Activated CD8-positive, alpha-beta memory T cell treated with anti-CD3 and anti-CD28 coated beads, Interleukin-2, amount 50 U/mL, for 24 hours (primary cell): ENCODE measurements around the gene HDAC5.
"Not testable (repeated sequence)": the region's sequence is repeated elsewhere in the genome, so short reads cannot be mapped to it uniquely, and the experiment has no call there.

Experiments
- DNase-seq: peaks from one replicate; pipeline ENCODE4 v3.0.0-alpha.2; 2020; ENCODE audit errors: extremely low read depth

HDAC5 gene

DNA sequence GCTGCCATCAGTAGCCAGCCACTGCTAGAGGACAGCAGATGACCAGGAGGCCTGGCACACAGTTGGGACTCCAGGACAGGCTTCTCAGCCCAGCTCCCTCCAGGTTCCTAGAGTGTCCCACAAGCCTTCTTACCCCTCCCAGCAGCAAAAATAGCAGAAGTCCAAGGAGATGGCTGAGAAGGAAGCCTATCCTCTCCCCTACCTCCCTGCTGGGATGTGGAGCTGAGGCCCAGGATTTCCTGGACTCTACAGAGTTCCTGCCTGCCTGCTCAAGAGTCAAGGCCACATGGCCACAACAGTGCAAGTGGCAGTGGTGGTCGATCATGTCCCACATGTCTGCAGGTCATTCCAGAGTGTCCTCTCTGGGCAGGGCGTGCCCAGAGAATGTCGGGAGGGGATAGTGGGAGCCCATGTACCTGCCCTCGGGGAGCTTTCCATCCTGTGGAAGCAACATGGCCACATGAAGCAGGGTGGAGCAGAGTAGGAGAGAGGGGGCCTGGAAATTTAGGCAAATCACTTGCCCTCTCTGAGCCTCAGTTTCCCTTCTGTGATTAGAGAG, 10.6 kb upstream of the HDAC5 start:
- DNase-seq: no peak

DNA sequence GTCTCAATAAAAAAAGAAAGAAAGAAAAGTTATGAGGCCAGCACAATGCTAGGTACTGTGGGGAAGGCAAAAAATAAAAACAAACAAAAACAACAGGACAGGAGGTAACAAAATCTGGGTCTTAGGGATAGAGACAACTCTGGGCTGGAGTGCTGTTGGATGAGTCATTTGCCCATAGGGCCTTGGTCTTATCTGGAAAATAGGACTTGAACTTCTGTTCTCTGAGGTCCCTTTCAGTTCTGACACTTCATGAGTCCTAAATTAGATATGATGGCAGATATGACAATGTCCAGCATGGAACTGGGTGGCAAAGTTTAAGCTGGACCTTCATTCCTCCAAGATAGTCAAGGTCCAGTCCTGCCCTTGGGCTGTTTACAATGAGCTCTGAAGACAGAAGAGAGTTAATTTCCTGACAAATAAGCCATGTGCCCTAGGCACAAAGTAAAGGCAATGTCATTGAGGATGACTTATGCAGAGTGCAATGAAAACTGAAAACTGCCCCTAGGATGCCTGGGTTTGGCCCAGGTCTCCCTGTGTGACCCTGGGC, 8.9 kb upstream of the HDAC5 start:
- DNase-seq: no peak

DNA sequence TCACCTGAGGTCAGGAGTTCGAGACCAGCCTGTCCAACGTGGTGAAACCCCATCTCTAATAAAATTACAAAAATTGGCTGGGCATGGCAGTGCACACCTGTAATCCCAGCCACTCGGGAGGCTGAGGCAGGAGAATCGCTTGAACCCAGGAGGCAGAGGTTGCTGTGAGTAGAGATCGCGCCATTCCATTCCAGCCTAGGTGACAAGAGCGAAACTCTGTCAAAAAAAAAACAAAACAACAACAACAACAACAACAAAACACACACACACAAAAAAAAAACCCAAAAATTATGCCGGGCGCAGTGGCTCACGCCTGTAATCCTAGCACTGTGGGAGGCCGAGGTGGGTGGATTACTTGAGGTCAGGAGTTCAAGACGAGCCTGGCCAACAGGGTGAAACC, 7.9 kb upstream of the HDAC5 start:
- not testable (repeated sequence) for DNase-seq

DNA sequence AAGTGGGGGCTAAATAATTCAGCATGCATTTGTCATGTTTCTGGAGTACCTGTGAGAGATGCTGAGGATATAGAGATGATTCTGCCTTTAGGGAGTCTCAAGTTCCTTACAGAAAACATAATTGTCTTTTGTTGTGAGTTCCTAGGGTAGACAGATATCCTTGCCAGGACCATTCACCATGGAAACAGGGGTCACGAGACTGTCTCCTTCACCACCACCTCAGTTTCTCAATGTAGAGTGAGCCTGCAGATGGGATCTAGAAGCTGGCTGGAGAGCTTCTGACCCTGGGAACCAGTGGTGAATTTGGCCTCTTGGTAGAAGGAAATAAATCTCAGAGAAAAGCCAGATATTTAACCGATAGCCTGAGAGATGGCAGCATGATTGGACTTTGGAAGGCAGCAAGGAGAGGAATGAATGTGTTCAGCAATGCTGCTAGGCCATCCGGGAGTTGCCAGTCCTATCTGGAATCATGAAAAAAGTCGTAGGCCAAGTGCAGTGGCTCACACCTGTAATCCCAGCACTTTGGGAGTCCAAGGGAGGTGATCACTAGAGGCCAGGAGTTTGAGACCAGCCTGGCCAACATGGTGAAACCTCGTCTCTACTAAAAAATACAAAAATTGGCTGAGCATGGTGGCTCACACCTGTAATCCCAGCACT, 7.4 kb upstream of the HDAC5 start:
- no peak for DNase-seq

DNA sequence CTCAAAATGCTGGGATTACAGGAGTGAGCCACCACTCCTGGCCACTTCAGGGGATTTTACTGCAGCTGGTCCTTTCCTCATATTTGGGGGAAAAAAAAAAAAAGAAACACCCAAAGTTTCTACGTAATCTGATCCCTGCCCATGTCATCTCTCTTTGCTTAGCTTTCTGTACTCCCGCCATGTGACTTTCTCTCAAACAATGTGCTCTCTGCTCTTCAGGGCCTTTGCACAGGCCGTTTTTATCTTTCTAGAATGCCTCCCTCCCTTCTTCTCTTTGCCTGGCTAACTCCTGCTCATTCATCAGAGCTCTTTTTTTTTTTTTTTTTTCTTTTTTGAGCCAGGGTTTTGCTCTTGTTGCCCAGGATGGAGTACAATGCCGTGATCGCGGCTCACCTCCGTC, 4.9 kb upstream of the HDAC5 start:
- DNase-seq: no peak

DNA sequence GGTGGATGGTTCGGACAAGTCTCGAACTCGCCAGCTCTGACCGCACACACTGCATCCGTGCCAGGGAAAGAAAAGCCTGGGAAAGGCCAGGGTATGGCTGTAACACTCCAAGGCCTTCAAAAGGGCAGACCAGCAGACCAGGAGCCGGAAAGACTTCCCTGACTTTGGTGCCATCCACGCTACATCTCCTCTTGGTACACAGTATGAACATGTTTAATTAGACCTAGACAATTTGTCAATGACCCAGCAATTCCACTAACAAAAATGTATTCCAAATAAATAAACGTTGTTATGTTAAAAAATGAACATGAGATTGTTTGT, 637 bp upstream of the HDAC5 start:
- no peak for DNase-seq

DNA sequence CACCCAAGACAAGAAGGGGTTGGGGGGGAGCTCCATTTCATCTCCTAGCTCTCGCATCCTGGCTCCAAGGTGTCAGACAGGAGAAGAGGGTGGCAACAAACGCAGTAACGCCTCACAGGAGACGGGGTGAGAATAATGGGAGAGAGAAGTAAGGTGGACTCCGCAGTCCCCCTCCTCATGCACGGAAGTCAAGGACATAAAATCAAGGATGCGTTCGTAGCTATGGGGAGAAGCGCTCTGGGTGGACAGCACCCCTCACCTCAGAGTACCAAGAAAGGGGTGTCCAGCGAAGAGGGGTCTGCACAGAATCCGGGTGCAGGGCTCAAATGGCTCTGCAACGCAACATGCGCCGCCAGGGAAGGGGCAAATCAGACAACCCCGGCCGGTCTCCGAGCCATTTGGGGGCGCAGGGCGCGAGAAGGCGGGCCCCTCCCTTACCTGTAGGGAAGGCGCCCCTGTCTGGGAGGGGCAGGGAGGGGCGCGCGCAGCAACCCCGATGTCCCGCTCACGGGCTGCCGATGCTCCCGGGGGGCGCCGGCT, 555 bp downstream of the HDAC5 start:
- no peak for DNase-seq

DNA sequence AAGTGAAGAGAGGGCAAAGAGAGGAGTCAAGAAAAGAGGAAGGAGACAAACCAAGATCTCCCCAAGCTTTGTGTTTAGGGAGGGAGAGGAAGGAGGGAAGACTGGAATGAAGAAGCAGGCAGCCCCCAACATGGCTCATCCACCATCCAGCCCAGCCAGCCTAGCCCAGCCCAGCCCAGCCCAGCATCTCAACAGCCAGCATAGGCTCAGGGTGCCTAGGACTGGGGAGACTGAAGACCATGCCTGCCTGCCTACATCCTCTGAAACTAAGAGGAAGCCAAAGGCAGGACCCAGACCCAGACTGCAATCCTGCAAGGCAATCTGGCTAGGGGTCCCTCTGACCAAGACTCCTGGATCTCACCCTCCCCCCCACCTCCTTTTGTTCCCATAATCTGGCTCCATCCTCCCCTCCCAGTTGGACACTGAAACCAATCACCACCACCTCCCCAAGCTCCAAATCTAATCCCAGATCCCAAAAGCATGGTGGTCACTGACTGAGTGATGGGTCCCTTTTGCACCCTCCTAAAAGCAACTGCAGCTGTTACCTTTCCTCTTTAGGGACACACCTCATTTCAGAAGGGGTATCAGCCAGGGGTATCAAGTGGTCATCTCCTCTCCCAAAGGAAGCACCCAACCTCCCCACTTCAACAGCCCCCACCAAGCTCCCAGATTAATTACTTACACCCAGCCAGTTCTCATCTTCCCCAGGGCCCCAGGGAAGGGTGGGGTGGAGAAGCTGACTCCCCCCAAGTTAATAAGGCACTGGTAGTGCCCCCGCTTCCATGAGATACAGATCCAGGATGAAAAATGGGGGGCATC, 1.2 kb downstream of the HDAC5 start:
- no peak for DNase-seq

DNA sequence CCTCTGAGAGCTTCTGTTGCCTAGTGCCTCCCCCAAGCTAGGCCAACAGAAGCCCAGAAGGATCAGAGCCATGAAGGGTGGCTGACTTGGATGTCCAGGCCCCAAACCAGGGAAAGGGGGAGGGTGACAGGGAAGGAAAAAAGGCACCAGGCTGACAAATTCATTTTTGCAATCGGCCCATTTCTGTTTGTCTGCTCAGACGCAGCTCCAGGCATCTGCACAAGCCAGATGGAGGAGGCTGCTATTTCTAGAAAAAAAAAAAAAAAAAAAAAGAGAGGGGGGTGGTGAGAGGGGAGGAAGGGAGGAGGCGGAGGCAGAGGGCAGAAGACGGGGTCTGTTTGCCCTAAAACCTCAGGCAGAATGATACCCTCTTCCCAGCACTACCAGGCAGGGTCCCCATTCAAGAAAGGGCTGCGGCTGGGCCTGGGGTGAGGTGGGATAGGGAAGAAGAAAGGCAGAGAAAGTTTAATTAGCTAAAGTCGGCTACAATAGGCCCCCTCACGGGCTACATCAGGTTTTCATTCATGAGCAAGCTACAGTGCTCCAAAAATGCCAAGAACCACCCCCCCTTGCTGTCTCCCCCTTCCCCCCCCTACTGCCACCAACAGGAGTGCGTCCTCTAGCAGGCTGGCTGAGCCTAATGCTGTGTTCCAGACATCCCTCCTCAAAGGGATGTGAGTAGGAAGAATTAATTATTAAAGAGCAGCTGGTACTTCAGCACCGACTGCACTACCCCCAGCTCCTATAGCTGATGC, 2.4 kb downstream of the HDAC5 start:
- DNase-seq: no peak

DNA sequence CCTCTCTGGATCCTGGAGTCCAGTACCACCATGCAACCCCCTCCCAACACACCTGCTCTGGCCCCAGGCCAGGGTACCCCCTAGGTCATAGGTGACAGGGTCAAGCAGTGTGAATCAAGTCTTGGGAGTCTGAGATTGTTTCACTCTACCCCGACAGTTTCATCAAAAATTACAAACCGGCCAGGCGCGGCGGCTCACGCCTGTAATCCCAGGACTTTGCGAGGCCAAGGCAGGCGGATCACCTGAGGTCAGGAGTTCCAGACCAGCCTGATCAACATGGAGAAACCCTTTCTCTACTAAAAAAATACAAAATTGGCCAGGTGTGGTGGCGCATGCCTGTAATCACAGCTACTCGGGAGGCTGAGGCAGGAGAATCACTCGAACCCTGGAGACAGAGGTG, 3.2 kb downstream of the HDAC5 start:
- DNase-seq: not testable (repeated sequence)

DNA sequence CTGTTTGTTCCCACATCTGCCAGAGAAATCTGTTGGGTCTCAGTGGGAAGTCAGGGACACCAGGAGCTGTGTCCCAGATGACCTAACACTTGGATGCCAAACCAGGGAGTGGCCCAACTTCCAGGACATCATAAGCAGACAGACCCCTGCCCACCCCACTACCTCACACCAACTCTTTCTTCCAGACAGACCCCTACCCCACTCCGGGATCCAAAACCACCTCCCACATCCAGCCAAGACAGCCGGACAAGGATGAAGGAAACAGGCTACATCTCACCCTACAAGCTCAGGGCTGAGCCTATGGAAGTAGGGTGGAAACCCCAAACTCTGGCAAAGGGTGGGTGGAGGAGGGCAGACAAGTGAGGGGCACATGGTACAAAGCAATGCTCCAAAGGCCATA, 3.6 kb downstream of the HDAC5 start:
- no peak for DNase-seq

DNA sequence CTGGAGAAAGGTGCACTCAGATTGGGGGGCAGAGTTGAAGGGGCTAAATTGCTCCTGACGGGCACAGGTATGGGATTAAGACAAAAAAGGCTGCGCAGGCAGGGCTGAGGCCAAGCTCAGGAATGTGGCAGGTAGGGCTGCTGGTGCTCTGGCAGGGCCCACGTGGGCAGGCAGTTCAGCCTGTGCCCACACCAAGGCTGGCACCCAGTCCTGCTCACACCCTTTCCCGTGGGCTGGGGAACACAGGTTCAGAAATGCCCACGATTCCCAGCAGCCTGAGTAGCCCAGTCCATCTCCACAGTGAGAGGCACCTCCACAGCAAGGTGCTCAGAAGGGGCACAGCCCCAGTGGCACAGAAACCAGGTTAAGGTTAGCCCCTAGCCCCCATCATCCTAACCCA, 4.4 kb downstream of the HDAC5 start:
- DNase-seq: no peak

DNA sequence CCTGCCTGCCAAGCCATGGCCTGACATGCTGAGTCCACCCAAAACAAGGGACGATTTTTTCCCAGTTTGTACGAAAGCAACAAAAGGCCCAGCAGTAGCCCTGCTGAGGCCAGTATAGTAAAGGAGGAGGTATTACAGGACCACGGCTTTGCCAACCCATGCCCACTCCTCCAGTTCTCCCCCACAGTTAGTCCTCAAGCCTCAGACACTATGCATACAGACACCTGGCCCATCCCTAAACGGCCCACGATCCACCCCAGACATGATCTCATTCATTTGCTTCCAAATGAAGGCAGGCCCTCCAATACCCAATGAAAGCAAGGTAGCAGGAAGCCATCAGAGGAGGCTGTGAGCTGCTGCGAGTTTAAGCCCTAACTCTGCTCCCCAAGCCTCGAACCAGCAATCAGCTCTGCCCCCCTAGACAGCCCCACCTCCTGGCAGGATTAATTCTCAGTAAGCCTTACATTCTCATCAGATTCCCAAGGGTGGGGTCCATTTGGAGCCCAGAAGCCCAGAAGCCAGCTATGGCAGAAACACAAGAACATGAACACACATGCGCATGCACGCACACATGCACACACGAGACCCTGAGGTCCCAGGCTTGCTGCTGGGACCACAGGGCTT, 4.9 kb downstream of the HDAC5 start:
- DNase-seq: no peak

DNA sequence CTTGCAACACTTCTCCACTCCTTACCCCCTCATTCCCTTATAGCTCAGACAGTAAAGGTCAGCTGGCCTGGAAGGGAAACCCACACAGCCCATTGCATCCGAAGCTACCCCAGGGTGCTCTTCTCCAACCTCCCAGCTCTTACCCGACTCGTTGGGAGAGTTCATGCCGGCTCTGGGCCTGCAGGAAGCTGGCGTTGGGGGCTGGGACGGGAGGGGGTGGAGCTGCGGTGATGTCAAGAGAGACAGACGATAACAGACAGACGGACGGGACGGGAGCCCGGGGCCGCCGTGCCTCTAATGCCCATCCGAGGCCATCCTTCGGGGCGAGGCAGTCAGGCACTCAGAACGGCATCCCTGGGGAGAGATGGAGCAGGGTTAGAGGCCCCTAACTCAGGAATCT, 6.1 kb downstream of the HDAC5 start:
- no peak for DNase-seq

DNA sequence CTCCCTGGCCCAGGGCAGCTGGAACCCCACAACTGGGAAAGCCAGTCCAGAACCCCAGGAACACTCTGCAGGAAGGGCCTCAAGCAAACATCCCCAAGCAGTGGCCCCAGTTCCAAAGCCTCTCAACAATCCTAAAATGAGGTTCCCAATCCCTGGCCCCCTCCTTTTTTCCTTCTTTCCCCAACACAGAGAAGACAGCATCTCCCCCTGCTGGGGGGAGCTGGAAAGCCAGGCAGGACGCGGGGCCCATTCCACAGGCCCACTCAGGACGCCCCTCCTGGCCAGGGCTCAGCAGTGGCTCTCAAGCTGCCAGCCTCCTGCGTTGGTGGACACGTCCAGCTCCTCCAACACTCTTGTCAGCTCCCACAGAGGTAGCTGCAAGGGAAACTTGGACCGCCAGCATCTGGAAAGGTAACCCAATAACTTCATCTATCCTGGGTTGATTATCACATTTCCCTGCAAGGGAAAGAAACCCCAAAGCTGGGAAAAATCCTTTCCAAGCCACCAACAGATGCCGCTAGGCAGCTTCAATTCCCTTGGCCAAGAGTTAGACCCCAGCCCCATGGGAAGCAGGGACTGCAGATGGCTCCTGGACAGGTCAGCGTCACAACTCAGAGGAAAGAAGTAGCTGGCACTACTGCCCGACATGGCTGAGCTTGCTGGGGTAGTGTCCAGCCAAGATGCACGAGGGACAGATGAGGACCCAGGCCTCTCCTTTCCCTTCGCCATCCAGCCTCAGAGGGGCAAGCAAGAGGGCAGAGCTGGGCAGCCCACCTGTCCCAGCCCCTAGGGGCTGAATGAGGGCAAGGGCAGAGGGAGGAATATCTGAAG, 7.6 kb downstream of the HDAC5 start:
- DNase-seq: no peak

DNA sequence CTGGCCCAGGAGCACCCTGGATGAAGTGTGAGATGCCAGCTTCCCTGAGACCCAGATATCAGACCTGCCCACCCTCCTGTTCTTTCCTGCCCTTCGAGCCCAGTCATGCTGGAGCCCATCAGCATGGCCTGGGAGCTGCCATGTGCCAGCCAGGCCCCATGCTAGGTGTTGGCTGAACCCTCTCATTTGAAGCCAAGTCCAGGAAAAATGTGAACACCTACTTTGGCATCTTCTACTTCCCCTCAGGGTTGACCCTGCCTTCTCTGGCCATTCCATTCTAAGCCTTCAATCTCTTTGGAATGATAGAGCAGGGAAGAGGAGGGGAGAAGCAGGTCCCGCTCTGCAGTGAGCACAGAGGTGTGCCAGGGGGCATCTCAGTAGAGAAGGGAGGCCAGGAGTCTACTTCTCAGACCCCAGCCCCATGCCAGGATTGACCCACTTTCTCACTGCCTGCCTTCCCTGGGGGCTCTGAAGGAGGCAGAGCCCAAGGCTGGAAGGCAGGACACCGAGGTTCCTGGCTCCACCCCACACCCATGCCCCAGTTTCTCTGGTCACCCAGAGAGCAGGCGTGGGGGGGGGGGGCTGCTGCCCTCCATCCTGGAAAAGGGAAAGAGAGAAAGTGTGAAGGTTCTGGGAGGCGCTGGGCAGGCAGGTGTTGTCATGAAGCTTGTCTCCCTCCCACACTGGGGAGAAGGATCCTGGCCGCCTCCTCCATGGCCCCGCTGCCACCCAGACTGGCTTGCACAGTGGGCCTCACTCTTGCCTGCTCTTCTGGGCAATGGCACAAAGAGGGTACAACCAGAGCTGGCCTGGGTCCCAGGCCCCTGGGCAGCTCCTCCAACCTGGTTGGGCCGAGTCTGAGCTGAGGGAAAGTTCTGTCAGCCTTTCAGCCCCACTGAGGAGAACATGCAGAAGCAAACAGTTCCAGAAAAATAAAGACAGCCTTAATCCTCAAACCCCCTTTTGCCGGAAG, 9.3 kb downstream of the HDAC5 start:
- DNase-seq: no peak

DNA sequence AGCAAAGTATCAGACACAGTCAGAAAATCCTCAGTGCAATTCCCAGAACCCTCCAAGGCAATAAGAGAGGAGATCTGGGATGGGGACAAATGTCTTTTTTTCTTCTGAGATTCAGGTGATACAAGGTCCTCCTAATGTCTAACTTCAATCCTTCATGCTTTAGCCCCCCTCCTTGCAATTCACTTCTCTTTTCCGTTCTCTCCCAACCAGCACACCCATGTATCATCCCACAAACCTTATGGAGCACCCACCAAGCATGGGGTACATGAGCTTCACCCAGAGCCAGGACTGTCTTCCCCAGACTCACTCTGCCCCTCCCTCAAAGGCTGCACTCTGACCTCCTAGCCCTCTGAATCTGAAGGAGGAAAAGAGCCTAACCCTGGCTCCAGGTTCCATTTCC, 10.1 kb downstream of the HDAC5 start:
- DNase-seq: no peak

DNA sequence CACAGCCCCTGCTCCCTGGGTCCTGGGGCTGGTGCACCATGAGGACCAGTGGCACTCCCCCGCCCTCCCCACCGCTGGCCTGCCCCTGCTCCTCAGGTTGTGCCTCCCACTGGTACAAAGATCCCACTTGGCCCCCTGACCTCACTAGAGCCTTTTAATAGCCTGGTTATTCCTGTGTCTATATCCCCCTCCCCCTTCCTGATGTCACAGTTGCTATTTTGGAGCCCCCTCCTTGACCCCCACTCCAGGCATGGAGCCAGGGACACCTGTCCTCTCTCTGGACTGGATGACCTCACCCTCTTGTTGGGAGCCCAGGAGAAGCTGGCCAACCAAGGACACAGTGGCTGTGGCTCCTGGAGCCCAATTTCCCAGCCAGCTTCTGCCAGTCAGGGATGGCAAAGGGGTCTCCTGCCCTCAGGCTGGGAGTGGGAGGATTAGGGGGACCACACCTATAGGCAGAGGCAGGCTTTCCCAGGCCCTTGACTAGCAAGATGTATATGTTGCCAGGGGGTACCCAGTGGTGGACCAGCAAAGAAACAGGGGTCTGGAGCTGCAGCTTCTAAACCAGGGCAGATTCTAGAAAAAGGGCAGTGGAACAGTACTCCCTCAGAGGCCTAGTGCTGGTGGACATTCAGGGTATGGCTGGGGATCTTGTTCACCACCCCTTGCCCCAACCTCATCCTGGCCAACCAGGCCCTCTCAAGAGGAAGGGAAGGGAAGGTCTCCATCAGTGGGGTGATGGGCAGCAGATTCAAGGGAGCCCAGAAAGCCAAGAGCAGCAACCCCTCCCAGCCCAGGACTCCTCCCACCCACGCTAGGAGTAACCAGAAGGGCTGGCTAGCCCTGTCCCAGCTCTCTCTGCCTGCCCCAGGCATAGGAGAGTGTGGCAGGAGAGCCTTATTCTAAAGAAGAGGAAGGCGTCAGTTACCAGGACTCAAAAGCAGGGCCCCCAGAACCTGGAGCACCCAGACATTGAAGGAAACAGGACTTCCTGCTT, 10.9 kb downstream of the HDAC5 start:
- DNase-seq: no peak
